HEK293 (cell line): ENCODE results near the gene MTHFD1L.

Experiments
- GLI2 ChIP-seq: fragments of 450-650 bp; formaldehyde crosslinking; IDR thresholded peaks from 2 replicates; pipeline ENCODE4; 2017; ENCODE audit warnings: missing biosample characterization, missing genetic modification characterization, low read depth, borderline replicate concordance
- GLIS1 ChIP-seq: fragments of 450-650 bp; formaldehyde crosslinking; IDR thresholded peaks from 2 replicates; pipeline ENCODE4 v1.5.1; 2016; ENCODE audit warnings: missing biosample characterization, missing genetic modification characterization
- KLF17 ChIP-seq: fragments of 450-650 bp; formaldehyde crosslinking; IDR thresholded peaks from 2 replicates; pipeline ENCODE4 v1.5.1; 2016; ENCODE audit warnings: missing biosample characterization, missing genetic modification characterization
- SCRT2 ChIP-seq: fragments of 450-650 bp; formaldehyde crosslinking; IDR thresholded peaks from 2 replicates; pipeline ENCODE4 v1.5.1; 2016; ENCODE audit warnings: missing biosample characterization, missing genetic modification characterization
- SP7 ChIP-seq: fragments of 450-650 bp; formaldehyde crosslinking; IDR thresholded peaks from 2 replicates; pipeline ENCODE4 v1.5.1; 2016; ENCODE audit warnings: missing biosample characterization, missing genetic modification characterization
- ZFP3 ChIP-seq: fragments of 450-650 bp; formaldehyde crosslinking; IDR thresholded peaks from 2 replicates; pipeline ENCODE4 v1.5.1; 2016; ENCODE audit warnings: low read depth, missing biosample characterization, missing genetic modification characterization
- ZNF112 ChIP-seq: fragments of 450-650 bp; formaldehyde crosslinking; IDR thresholded peaks from 2 replicates; pipeline ENCODE4 v1.5.0; 2017; ENCODE audit warnings: missing biosample characterization, missing genetic modification characterization
- ZNF146 ChIP-seq: fragments of 450-650 bp; formaldehyde crosslinking; IDR thresholded peaks from 2 replicates; pipeline ENCODE4 v1.5.1; 2016; ENCODE audit warnings: missing biosample characterization, missing genetic modification characterization
- ZNF155 ChIP-seq: fragments of 450-650 bp; formaldehyde crosslinking; IDR thresholded peaks from 2 replicates; pipeline ENCODE4 v1.5.1; 2016; ENCODE audit warnings: missing biosample characterization, missing genetic modification characterization
- ZNF221 ChIP-seq: fragments of 450-650 bp; formaldehyde crosslinking; IDR thresholded peaks from 2 replicates; pipeline ENCODE4 v1.5.1; 2017; ENCODE audit warnings: missing biosample characterization, missing genetic modification characterization, borderline replicate concordance
- ZNF23 ChIP-seq: fragments of 450-650 bp; formaldehyde crosslinking; IDR thresholded peaks from 2 replicates; pipeline ENCODE4 v1.5.1; 2016; ENCODE audit warnings: missing biosample characterization, missing genetic modification characterization, borderline replicate concordance
- ZNF24 ChIP-seq: fragments of 450-650 bp; formaldehyde crosslinking; IDR thresholded peaks from 2 replicates; pipeline ENCODE4 v1.5.1; 2016; ENCODE audit warnings: missing biosample characterization, missing genetic modification characterization
- ZNF302 ChIP-seq: fragments of 450-650 bp; formaldehyde crosslinking; IDR thresholded peaks from 2 replicates; pipeline ENCODE4 v1.5.1; 2016; ENCODE audit warnings: missing biosample characterization, missing genetic modification characterization, low read depth
- ZNF350 ChIP-seq: fragments of 450-650 bp; formaldehyde crosslinking; IDR thresholded peaks from 2 replicates; pipeline ENCODE4 v1.5.0; 2017; ENCODE audit warnings: missing biosample characterization, mild to moderate bottlenecking, missing genetic modification characterization
- ZNF521 ChIP-seq: fragments of 450-650 bp; formaldehyde crosslinking; IDR thresholded peaks from 2 replicates; pipeline ENCODE4 v1.5.1; 2017; ENCODE audit warnings: missing biosample characterization, mild to moderate bottlenecking, missing genetic modification characterization
- ZNF529 ChIP-seq: fragments of 450-650 bp; formaldehyde crosslinking; IDR thresholded peaks from 2 replicates; pipeline ENCODE4 v1.5.1; 2017; ENCODE audit warnings: missing genetic modification characterization, missing biosample characterization; ENCODE audit not compliant: insufficient replicate concordance
- ZNF544 ChIP-seq: fragments of 450-650 bp; formaldehyde crosslinking; IDR thresholded peaks from 2 replicates; pipeline ENCODE4 v1.5.0; 2017; ENCODE audit warnings: missing biosample characterization, missing genetic modification characterization
- ZNF555 ChIP-seq: fragments of 450-650 bp; formaldehyde crosslinking; conservative IDR thresholded peaks from 2 replicates; pipeline ENCODE4 v1.5.1; 2017; ENCODE audit warnings: missing biosample characterization, mild to moderate bottlenecking, missing genetic modification characterization, inconsistent platforms
- ZNF596 ChIP-seq: fragments of 450-650 bp; IDR thresholded peaks from 2 replicates; pipeline ENCODE4 v1.5.0; 2018; ENCODE audit warnings: missing biosample characterization, mild to moderate bottlenecking, missing genetic modification characterization, moderate library complexity
- ZNF629 ChIP-seq: fragments of 450-650 bp; formaldehyde crosslinking; IDR thresholded peaks from 2 replicates; pipeline ENCODE4 v1.5.1; 2017; ENCODE audit warnings: missing biosample characterization, missing genetic modification characterization
- ZNF645 ChIP-seq: fragments of 450-650 bp; formaldehyde crosslinking; IDR thresholded peaks from 2 replicates; pipeline ENCODE4; 2016; ENCODE audit warnings: missing biosample characterization, missing genetic modification characterization
- ZNF701 ChIP-seq: fragments of 450-650 bp; formaldehyde crosslinking; IDR thresholded peaks from 2 replicates; pipeline ENCODE4 v1.5.1; 2016; ENCODE audit warnings: missing biosample characterization, missing genetic modification characterization
- ZNF777 ChIP-seq: fragments of 450-650 bp; formaldehyde crosslinking; IDR thresholded peaks from 2 replicates; pipeline ENCODE4 v1.5.1; 2017; ENCODE audit warnings: missing biosample characterization, missing genetic modification characterization, borderline replicate concordance
- ZNF837 ChIP-seq: fragments of 450-650 bp; formaldehyde crosslinking; IDR thresholded peaks from 2 replicates; pipeline ENCODE4 v1.5.1; 2016; ENCODE audit warnings: missing biosample characterization, missing genetic modification characterization
- TF ChIP-seq, protein P1 (sequence below): fragments of 450-650 bp; formaldehyde crosslinking; IDR thresholded peaks from 2 replicates; pipeline ENCODE4 v1.5.1; 2016; ENCODE audit warnings: missing biosample characterization, missing genetic modification characterization
- TF ChIP-seq, protein P2 (sequence below): fragments of 450-650 bp; formaldehyde crosslinking; IDR thresholded peaks from 2 replicates; pipeline ENCODE4 v1.5.1; 2017; ENCODE audit warnings: missing biosample characterization, mild to moderate bottlenecking, missing genetic modification characterization, moderate library complexity
- TF ChIP-seq, protein P3 (sequence below): fragments of 450-650 bp; formaldehyde crosslinking; IDR thresholded peaks from 2 replicates; pipeline ENCODE4 v1.5.1; 2017; ENCODE audit warnings: missing biosample characterization, missing genetic modification characterization
- TF ChIP-seq, protein P4 (sequence below): fragments of 450-650 bp; formaldehyde crosslinking; optimal IDR thresholded peaks from 2 replicates; pipeline ENCODE3; 2016; ENCODE audit warnings: missing biosample characterization, mild to moderate bottlenecking, missing genetic modification characterization
- TF ChIP-seq, protein P5 (sequence below): fragments of 450-650 bp; IDR thresholded peaks from 2 replicates; pipeline ENCODE4 v1.5.1; 2018; ENCODE audit warnings: missing biosample characterization, missing genetic modification characterization

MTHFD1L gene

DNA sequence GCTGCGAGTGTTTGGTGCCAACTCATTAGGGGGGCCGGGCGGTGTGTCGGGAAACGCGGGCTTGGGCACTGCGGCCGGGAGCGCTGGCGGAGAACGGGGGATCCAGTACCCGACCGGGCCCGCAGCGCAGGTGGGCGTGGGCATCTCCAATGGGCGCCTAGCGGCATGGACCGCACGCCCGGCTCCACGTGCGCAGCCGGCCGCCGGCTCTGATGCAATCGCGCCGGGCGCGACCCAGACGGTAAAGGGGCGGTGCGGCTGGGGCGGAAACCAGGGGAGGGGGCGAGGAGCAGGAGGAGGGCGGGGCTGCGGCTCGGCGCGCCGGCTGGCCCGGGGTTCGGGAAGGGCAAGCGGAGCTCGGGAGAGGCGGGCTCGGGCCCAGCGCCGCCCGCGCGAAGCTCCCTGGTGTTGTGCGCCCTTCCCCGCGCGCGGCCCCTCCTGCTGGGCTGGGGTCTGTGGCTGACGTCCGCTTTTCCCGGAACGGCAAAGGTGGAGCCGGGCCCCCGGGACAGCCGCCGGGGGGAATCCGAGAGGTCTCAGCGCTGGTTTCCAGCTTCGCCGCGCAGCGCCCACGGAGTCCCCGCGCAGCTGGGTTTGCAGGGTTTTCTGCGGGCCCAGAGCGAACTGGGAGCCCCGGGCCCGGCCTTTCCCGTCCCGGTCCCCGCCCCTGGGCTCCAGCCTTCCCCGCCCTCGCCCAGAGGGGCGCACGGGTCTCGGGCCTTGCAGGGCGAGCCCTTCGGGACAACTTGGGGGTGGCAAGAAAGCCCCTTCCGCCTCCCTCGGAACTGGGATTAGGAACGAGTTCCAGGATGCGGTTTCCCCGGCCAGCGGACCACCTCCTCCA, 867 bp downstream of the MTHFD1L start (continued):
- TF ChIP-seq ZNF302 (no peak), ZNF555 (tag by site-specific recombination) (no peak), KLF17 (tag by site-specific recombination) (peak; percentile 80), ZNF112 (tag by site-specific recombination) (no peak), ZNF146 (no peak), ZNF837 (tag by site-specific recombination) (no peak), ZNF529 (tag by site-specific recombination) (no peak), ZNF155 (no peak), ZNF777 (tag by site-specific recombination) (no peak), ZFP3 (no peak), ZNF350 (no peak), SP7 (tag by site-specific recombination) (peak; percentile 81), ZNF701 (tag by site-specific recombination) (no peak), GLIS1 (tag by site-specific recombination) (0 out of 2 replicates have a peak, but pooled peaks have one; percentile 23), GLI2 (tag by site-specific recombination) (no peak), SCRT2 (tag by site-specific recombination) (no peak), ZNF521 (tag by site-specific recombination) (no peak), ZNF24 (0 out of 2 replicates have a peak, but pooled peaks have one; percentile 30), ZNF645 (tag by site-specific recombination) (no peak), ZNF23 (tag by site-specific recombination) (no peak), ZNF629 (tag by site-specific recombination) (peak; percentile 36; the same call in 1 of the 2 replicates), ZNF221 (tag by site-specific recombination) (no peak), ZNF596 (tag by site-specific recombination) (0 out of 2 replicates have a peak, but pooled peaks have one; percentile 12), ZNF544 (tag by site-specific recombination) (no peak)
- TF ChIP-seq, protein P1, sequence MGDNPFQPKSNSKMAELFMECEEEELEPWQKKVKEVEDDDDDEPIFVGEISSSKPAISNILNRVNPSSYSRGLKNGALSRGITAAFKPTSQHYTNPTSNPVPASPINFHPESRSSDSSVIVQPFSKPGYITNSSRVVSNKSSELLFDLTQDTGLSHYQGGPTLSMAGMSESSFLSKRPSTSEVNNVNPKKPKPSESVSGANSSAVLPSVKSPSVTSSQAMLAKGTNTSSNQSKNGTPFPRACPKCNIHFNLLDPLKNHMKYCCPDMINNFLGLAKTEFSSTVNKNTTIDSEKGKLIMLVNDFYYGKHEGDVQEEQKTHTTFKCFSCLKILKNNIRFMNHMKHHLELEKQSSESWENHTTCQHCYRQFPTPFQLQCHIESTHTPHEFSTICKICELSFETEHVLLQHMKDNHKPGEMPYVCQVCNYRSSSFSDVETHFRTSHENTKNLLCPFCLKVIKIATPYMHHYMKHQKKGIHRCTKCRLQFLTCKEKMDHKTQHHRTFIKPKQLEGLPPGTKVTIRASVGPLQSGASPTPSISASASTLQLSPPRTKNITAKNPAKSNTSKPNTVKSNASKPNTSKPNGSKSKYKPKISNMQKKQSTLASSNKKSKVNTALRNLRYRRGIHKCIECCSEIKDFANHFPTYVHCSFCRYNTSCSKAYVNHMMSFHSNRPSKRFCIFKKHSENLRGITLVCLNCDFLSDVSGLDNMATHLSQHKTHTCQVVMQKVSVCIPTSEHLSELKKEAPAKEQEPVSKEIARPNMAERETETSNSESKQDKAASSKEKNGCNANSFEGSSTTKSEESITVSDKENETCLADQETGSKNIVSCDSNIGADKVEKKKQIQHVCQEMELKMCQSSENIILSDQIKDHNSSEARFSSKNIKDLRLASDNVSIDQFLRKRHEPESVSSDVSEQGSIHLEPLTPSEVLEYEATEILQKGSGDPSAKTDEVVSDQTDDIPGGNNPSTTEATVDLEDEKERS: no peak
- TF ChIP-seq, protein P2, sequence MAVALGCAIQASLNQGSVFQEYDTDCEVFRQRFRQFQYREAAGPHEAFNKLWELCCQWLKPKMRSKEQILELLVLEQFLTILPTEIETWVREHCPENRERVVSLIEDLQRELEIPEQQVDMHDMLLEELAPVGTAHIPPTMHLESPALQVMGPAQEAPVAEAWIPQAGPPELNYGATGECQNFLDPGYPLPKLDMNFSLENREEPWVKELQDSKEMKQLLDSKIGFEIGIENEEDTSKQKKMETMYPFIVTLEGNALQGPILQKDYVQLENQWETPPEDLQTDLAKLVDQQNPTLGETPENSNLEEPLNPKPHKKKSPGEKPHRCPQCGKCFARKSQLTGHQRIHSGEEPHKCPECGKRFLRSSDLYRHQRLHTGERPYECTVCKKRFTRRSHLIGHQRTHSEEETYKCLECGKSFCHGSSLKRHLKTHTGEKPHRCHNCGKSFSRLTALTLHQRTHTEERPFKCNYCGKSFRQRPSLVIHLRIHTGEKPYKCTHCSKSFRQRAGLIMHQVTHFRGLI (tag by site-specific recombination): peak; percentile 74
- TF ChIP-seq, protein P3, sequence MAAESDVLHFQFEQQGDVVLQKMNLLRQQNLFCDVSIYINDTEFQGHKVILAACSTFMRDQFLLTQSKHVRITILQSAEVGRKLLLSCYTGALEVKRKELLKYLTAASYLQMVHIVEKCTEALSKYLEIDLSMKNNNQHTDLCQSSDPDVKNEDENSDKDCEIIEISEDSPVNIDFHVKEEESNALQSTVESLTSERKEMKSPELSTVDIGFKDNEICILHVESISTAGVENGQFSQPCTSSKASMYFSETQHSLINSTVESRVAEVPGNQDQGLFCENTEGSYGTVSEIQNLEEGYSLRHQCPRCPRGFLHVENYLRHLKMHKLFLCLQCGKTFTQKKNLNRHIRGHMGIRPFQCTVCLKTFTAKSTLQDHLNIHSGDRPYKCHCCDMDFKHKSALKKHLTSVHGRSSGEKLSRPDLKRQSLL (tag by site-specific recombination): no peak
- TF ChIP-seq, protein P4, sequence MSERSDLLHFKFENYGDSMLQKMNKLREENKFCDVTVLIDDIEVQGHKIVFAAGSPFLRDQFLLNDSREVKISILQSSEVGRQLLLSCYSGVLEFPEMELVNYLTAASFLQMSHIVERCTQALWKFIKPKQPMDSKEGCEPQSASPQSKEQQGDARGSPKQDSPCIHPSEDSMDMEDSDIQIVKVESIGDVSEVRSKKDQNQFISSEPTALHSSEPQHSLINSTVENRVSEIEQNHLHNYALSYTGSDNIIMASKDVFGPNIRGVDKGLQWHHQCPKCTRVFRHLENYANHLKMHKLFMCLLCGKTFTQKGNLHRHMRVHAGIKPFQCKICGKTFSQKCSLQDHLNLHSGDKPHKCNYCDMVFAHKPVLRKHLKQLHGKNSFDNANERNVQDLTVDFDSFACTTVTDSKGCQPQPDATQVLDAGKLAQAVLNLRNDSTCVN: peak; percentile 96
- TF ChIP-seq, protein P5, sequence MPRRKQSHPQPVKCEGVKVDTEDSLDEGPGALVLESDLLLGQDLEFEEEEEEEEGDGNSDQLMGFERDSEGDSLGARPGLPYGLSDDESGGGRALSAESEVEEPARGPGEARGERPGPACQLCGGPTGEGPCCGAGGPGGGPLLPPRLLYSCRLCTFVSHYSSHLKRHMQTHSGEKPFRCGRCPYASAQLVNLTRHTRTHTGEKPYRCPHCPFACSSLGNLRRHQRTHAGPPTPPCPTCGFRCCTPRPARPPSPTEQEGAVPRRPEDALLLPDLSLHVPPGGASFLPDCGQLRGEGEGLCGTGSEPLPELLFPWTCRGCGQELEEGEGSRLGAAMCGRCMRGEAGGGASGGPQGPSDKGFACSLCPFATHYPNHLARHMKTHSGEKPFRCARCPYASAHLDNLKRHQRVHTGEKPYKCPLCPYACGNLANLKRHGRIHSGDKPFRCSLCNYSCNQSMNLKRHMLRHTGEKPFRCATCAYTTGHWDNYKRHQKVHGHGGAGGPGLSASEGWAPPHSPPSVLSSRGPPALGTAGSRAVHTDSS (tag by site-specific recombination): no peak
